Activated CD8-positive, alpha-beta memory T cell treated with anti-CD3 and anti-CD28 coated beads, Interleukin-2, amount 10 ng/mL, durations not matched to agents 7 days and 5 days (primary cell): Measurements from ENCODE around the gene EXTL2. TPM values are rescaled to one million over a fixed set of nuclear protein-coding genes. Genes with fewer than 3 reads are reported as not detected.
A peak's percentile ranks its signal among the peaks of the same experiment; 100 is the strongest.

Experiments
- ATAC-seq: fragments of 150-1000 bp; cut with Tn5 transposase; one replicate; pipeline ENCODE4 v1.10.0; 2021; ENCODE audit warnings: moderate library complexity
- CTCF ChIA-PET: fragments of 350-600 bp; sonication (Branson Sonifier 250); formaldehyde crosslinking; loops from one replicate; lab custom pipeline; 2021; ENCODE audit warnings: antibody characterized with exemption; lab: Charles Lee
- DNase-seq: peaks from one replicate; pipeline ENCODE4 v3.0.0-alpha.2; 2020
- H3K27ac Mint-ChIP-seq: one replicate; pipeline ENCODE4 v1.8.0; 2021; ENCODE audit warnings: mild to moderate bottlenecking, mixed read lengths
- H3K27me3 Mint-ChIP-seq: one replicate; pipeline ENCODE4 v1.8.0; 2021; ENCODE audit warnings: mixed read lengths
- H3K36me3 Mint-ChIP-seq: one replicate; pipeline ENCODE4 v1.8.0; 2021; ENCODE audit warnings: mild to moderate bottlenecking, mixed read lengths
- H3K4me1 Mint-ChIP-seq: one replicate; pipeline ENCODE4 v1.8.0; 2021; ENCODE audit warnings: mixed read lengths
- H3K4me3 Mint-ChIP-seq: one replicate; pipeline ENCODE4 v1.8.0; 2021; ENCODE audit warnings: mild to moderate bottlenecking, moderate library complexity, mixed read lengths
- H3K9me3 Mint-ChIP-seq: one replicate; pipeline ENCODE4 v1.8.0; 2022; ENCODE audit warnings: low read depth, mixed read lengths
- total RNA-seq, 2 experiments: library from RNA; stranded (reverse); gene quantifications; one replicate each; pipeline ENCODE4 v1.2.3, GENCODE V29; 2021

Gene EXTL2
- total RNA-seq, 2 experiments from 2014 or later, result 2.6 to 11.5 TPM

GRCh38 chr1:100926240-100926639 is 31.6 kb upstream of the EXTL2 start:
- ATAC-seq (no peak), DNase-seq (no peak)
- no peaks in the 10 kb centered on the region for H3K9me3 Mint-ChIP-seq
- peaks cover 34% of the 10 kb centered on the region for H3K4me1 Mint-ChIP-seq
- H3K36me3 Mint-ChIP-seq, result peaks cover 46% of the 10 kb centered on the region
- H3K27ac Mint-ChIP-seq, result no peak overlapping the region
- CTCF ChIA-PET, result interaction anchor here (1.4 to 6.2 kb wide), 2 partner anchors 313 to 363 kb away, joined by 7 to 47 read pairs; no protein-coding TSS in a partner anchor
- no peaks in the 10 kb centered on the region for H3K27me3 Mint-ChIP-seq
- H3K4me3 Mint-ChIP-seq, result no peak overlapping the region

- H3K27ac Mint-ChIP-seq, result no peak overlapping the region
- H3K27me3 Mint-ChIP-seq, result no peaks in the 10 kb centered on the region
- no peak overlapping the region for H3K4me3 Mint-ChIP-seq
- no peak for ATAC-seq
- no peak for DNase-seq
- CTCF ChIA-PET, result interaction anchor here (0.6 to 6.2 kb wide), 3 partner anchors 314 to 364 kb away, joined by 3 to 47 read pairs (median 7); no protein-coding TSS in a partner anchor
- no peaks in the 10 kb centered on the region for H3K9me3 Mint-ChIP-seq
- H3K36me3 Mint-ChIP-seq, result peaks cover 42% of the 10 kb centered on the region
- H3K4me1 Mint-ChIP-seq, result peaks cover 29% of the 10 kb centered on the region
Measured at GRCh38 chr1:100924991-100925390, 30.3 kb upstream of the EXTL2 start.

- no peaks in the 10 kb centered on the region for H3K27me3 Mint-ChIP-seq
- DNase-seq (no peak), ATAC-seq (no peak)
- peaks cover 24% of the 10 kb centered on the region for H3K4me1 Mint-ChIP-seq
- no peaks in the 10 kb centered on the region for H3K9me3 Mint-ChIP-seq
- CTCF ChIA-PET, result interaction anchor here (0.5 to 6.2 kb wide), 5 partner anchors 315 to 365 kb away, joined by 3 to 47 read pairs (median 18); no protein-coding TSS in a partner anchor
- H3K4me3 Mint-ChIP-seq, result no peak overlapping the region
- H3K27ac Mint-ChIP-seq, result peak overlapping the region; percentile 5
- peaks cover 38% of the 10 kb centered on the region for H3K36me3 Mint-ChIP-seq
Measured at GRCh38 chr1:100924212-100924611, 29.6 kb upstream of the EXTL2 start.

GRCh38 chr1:100921110-100921706 is 26.6 kb upstream of the EXTL2 start:
- CTCF ChIA-PET, result interaction anchor here (0.6 to 4.2 kb wide), 15 partner anchors 28 to 585 kb away, joined by 3 to 25 read pairs (median 3); partner anchors contain the start of gene DPH5
- H3K27ac Mint-ChIP-seq, result no peak overlapping the region
- H3K27me3 Mint-ChIP-seq, result no peaks in the 10 kb centered on the region
- H3K36me3 Mint-ChIP-seq, result peaks cover 52% of the 10 kb centered on the region
- H3K4me3 Mint-ChIP-seq, result no peak overlapping the region
- ATAC-seq, result no peak
- H3K4me1 Mint-ChIP-seq, result peaks cover 19% of the 10 kb centered on the region
- DNase-seq, result no peak
- H3K9me3 Mint-ChIP-seq, result no peaks in the 10 kb centered on the region

- Mint-ChIP-seq H3K4me3 (no peak overlapping the region), H3K9me3 (no peaks in the 10 kb centered on the region), H3K36me3 (peaks cover 67% of the 10 kb centered on the region), H3K4me1 (peaks cover 7% of the 10 kb centered on the region), H3K27ac (no peak overlapping the region), H3K27me3 (no peaks in the 10 kb centered on the region)
- DNase-seq (no peak), ATAC-seq (no peak)
- CTCF ChIA-PET, result no interaction called here
Measured at GRCh38 chr1:100912019-100912418, 17.4 kb upstream of the EXTL2 start.

- Mint-ChIP-seq H3K27ac (no peak overlapping the region), H3K4me3 (no peak overlapping the region), H3K36me3 (peaks cover 77% of the 10 kb centered on the region), H3K9me3 (peaks cover 3% of the 10 kb centered on the region), H3K4me1 (peaks cover 7% of the 10 kb centered on the region), H3K27me3 (no peaks in the 10 kb centered on the region)
- CTCF ChIA-PET, result interaction anchor here (1.0 to 3.3 kb wide), 3 partner anchors 13 to 379 kb away, joined by 3 to 16 read pairs (median 4); no protein-coding TSS in a partner anchor
- DNase-seq (no peak), ATAC-seq (no peak)
Measured at GRCh38 chr1:100909018-100909417, 14.4 kb upstream of the EXTL2 start.

GRCh38 chr1:100907887-100908286 is 13.2 kb upstream of the EXTL2 start:
- no peak overlapping the region for H3K4me3 Mint-ChIP-seq
- H3K9me3 Mint-ChIP-seq, result peaks cover 3% of the 10 kb centered on the region
- peaks cover 7% of the 10 kb centered on the region for H3K4me1 Mint-ChIP-seq
- no peak overlapping the region for H3K27ac Mint-ChIP-seq
- ATAC-seq, result no peak
- DNase-seq, result no peak
- CTCF ChIA-PET, result interaction anchor here (1.1 to 3.3 kb wide), 2 partner anchors 365 to 380 kb away, joined by 3 to 16 read pairs; no protein-coding TSS in a partner anchor
- no peaks in the 10 kb centered on the region for H3K27me3 Mint-ChIP-seq
- peaks cover 73% of the 10 kb centered on the region for H3K36me3 Mint-ChIP-seq

GRCh38 chr1:100905181-100905580 is 10.5 kb upstream of the EXTL2 start:
- peaks cover 60% of the 10 kb centered on the region for H3K36me3 Mint-ChIP-seq
- no peak overlapping the region for H3K27ac Mint-ChIP-seq
- H3K4me1 Mint-ChIP-seq, result peaks cover 15% of the 10 kb centered on the region
- H3K4me3 Mint-ChIP-seq, result no peak overlapping the region
- ATAC-seq, result no peak
- no peaks in the 10 kb centered on the region for H3K27me3 Mint-ChIP-seq
- DNase-seq, result no peak
- CTCF ChIA-PET, result interaction anchor here (1.5 kb wide), 1 partner anchor 383 kb away, joined by 6 read pairs; no protein-coding TSS in a partner anchor
- H3K9me3 Mint-ChIP-seq, result peaks cover 3% of the 10 kb centered on the region

- CTCF ChIA-PET, result interaction anchor here (1.5 kb wide), 1 partner anchor 384 kb away, joined by 6 read pairs; no protein-coding TSS in a partner anchor
- peaks cover 3% of the 10 kb centered on the region for H3K9me3 Mint-ChIP-seq
- peaks cover 62% of the 10 kb centered on the region for H3K36me3 Mint-ChIP-seq
- no peaks in the 10 kb centered on the region for H3K27me3 Mint-ChIP-seq
- no peak overlapping the region for H3K4me3 Mint-ChIP-seq
- DNase-seq, result no peak
- H3K4me1 Mint-ChIP-seq, result peaks cover 19% of the 10 kb centered on the region
- no peak overlapping the region for H3K27ac Mint-ChIP-seq
- ATAC-seq, result no peak
Measured at GRCh38 chr1:100904528-100904927, 9.9 kb upstream of the EXTL2 start.

- ATAC-seq (no peak), DNase-seq (no peak)
- Mint-ChIP-seq H3K27me3 (no peaks in the 10 kb centered on the region), H3K36me3 (peaks cover 61% of the 10 kb centered on the region), H3K4me1 (peaks cover 24% of the 10 kb centered on the region), H3K9me3 (peaks cover 3% of the 10 kb centered on the region), H3K4me3 (no peak overlapping the region), H3K27ac (no peak overlapping the region)
- CTCF ChIA-PET, result interaction anchor here (1.5 kb wide), 1 partner anchor 385 kb away, joined by 6 read pairs; no protein-coding TSS in a partner anchor
Measured at GRCh38 chr1:100903777-100904176, 9.1 kb upstream of the EXTL2 start.

- ATAC-seq, result no peak
- Mint-ChIP-seq H3K27ac (no peak overlapping the region), H3K4me3 (no peak overlapping the region), H3K36me3 (peaks cover 59% of the 10 kb centered on the region), H3K27me3 (no peaks in the 10 kb centered on the region), H3K4me1 (peaks cover 29% of the 10 kb centered on the region), H3K9me3 (peaks cover 3% of the 10 kb centered on the region)
- CTCF ChIA-PET, result interaction anchor here (1.2 kb wide), 1 partner anchor 386 kb away, joined by 4 read pairs; no protein-coding TSS in a partner anchor
- no peak for DNase-seq
Measured at GRCh38 chr1:100902365-100902764, 7.7 kb upstream of the EXTL2 start.

- H3K27ac Mint-ChIP-seq, result peak overlapping the region; percentile 93
- ATAC-seq, result peak; percentile 72
- H3K4me1 Mint-ChIP-seq, result peaks cover 46% of the 10 kb centered on the region
- peak; percentile 77 for DNase-seq
- no peaks in the 10 kb centered on the region for H3K9me3 Mint-ChIP-seq
- no peaks in the 10 kb centered on the region for H3K27me3 Mint-ChIP-seq
- H3K4me3 Mint-ChIP-seq, result peak overlapping the region; percentile 94
- peaks cover 26% of the 10 kb centered on the region for H3K36me3 Mint-ChIP-seq
- CTCF ChIA-PET, result interaction anchor here (0.9 to 1.0 kb wide), 2 partner anchors 27 to 342 kb away, joined by 3 to 4 read pairs; no protein-coding TSS in a partner anchor
Measured at GRCh38 chr1:100896481-100896982, 1.9 kb upstream of the EXTL2 start.
